ENCODE results near the gene HNRNPA3.

Gene HNRNPA3

DNA sequence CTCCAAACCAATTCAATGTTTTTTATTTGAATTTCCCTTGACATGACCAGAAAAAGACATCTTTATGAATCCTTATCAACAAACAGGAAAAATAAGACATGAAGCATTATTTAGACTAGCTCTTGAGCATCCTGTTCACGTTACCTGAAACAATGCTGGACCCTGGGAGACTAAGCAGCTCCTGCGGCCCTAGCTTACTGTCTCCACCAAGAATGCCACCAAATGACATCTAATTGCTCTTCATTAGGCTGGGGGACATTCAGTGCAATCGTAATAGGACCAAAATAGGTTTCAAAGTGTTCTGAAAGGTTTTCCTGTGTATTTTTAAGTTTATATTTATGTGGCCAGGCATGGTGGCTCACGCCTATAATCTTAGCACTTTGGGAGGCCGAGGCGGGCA, 26.5 kb downstream of the HNRNPA3 start:
- no peak for TF ChIP-seq CTCF (IDR thresholded peaks at IDR 0.05; ENCODE audit: borderline replicate concordance, insufficient read depth, low read depth, low read length)

GRCh38 chr2:177239932-177240630, 27.5 kb downstream of the HNRNPA3 start:
- no peak for TF ChIP-seq CTCF (IDR thresholded peaks at IDR 0.05; ENCODE audit: borderline replicate concordance, insufficient read depth, low read depth, low read length)
- H3K4me3 ChIP-seq (ENCODE audit: low read depth, low read length) = no peak overlapping the region

More for the DNA sequence above, 26.5 kb downstream of the HNRNPA3 start:
- no peak overlapping the region for H3K4me3 ChIP-seq (ENCODE audit: low read depth, low read length)

- TF ChIP-seq CTCF (IDR thresholded peaks at IDR 0.05; ENCODE audit: borderline replicate concordance, insufficient read depth, low read depth, low read length) = no peak
- H3K4me3 ChIP-seq (ENCODE audit: low read depth, low read length) = no peak overlapping the region
Measured at GRCh38 chr2:177241711-177242120, 29.1 kb downstream of the HNRNPA3 start.

DNA sequence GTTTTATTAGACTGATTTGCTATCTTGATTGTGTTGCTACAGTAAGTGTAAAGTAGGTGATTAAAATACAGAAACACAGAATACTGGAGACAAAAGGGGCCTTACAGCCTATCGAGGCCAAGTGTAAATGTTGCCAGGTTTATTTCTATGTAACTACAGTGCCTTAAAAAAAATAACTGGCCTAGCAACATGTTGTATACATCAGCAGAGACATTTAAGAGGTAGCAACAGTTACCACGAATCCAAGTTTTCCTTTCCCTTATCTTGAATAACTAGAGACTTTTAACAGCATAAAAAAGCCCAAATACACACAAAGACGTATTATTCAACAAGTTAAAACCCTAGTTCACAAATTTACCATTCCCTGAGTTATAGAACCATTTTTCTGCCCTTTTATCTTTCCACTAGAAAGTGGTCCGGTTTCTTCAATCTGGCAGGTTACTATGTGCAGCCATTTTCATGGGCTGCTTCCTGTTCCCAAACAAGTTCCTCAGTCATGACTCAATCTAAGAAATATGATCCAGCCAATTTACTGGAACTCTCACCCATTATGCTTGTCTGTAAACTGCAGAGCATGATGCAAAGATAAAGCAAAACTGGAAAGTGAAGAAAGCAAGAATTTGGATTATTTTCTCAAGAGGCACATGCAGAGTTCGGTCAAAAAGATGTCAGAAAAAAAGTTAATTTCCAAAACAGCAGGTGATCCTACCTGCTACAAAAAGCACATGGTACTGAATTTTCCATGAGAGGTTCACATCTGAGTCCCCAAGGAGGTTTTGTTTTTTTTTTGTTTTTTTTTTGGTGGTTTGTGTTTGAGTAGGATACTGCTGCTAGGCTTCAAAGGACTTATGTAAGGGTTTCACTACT, 29.8 kb downstream of the HNRNPA3 start:
- H3K4me3 ChIP-seq (ENCODE audit: low read depth, low read length) = no peak overlapping the region

GRCh38 chr2:177243073-177243472, 30.5 kb downstream of the HNRNPA3 start:
- H3K4me3 ChIP-seq (ENCODE audit: low read depth, low read length) = no peak overlapping the region
- no peak for TF ChIP-seq CTCF (IDR thresholded peaks at IDR 0.05; ENCODE audit: borderline replicate concordance, insufficient read depth, low read depth, low read length)

More for the DNA sequence above, 29.8 kb downstream of the HNRNPA3 start:
- no peak for TF ChIP-seq CTCF (IDR thresholded peaks at IDR 0.05; ENCODE audit: borderline replicate concordance, insufficient read depth, low read depth, low read length)

- TF ChIP-seq CTCF (IDR thresholded peaks at IDR 0.05; ENCODE audit: borderline replicate concordance, insufficient read depth, low read depth, low read length) = no peak
- H3K4me3 ChIP-seq (ENCODE audit: low read depth, low read length) = no peak overlapping the region
Measured at GRCh38 chr2:177243476-177243875, 30.9 kb downstream of the HNRNPA3 start.

All from GM12875 (cell line).